GM18909 (cell line): ENCODE results near the gene ACBD5.
"Not testable (repeated sequence)": the region's sequence is repeated elsewhere in the genome, so short reads cannot be mapped to it uniquely, and the experiment has no call there.

ENCODE experiments used
- ATAC-seq: cut with Tn5 transposase; IDR thresholded peaks from one replicate; pipeline ENCODE4 v1.9.1; 2021; ENCODE audit warnings: mild to moderate bottlenecking; ENCODE audit not compliant: unreplicated experiment, poor library complexity

ACBD5 gene

GRCh38 chr10:27240212-27241009 lies at the start of gene ACBD5:
Gene ACBD5 (minus strand): TSS chr10:27240797. CDS start chr10:27240688, 109 bp downstream.
- ATAC-seq, result peak; percentile 56

GRCh38 chr10:27285093-27285492 lies 44.5 kb upstream of the ACBD5 start:
- no peak for ATAC-seq

GRCh38 chr10:27276581-27276980 lies 36.0 kb upstream of the ACBD5 start:
- no peak for ATAC-seq

- not testable (repeated sequence) for ATAC-seq
Measured at GRCh38 chr10:27266025-27266424, 25.4 kb upstream of the ACBD5 start.

- ATAC-seq, result not testable (repeated sequence)
Measured at GRCh38 chr10:27262788-27263187, 22.2 kb upstream of the ACBD5 start.

GRCh38 chr10:27258838-27259812 lies 18.5 kb upstream of the ACBD5 start:
- peak; percentile 65 for ATAC-seq

GRCh38 chr10:27258492-27258837 lies 17.9 kb upstream of the ACBD5 start:
- ATAC-seq, result peak; percentile 12

- no peak for ATAC-seq
Measured at GRCh38 chr10:27256299-27257189, 15.9 kb upstream of the ACBD5 start.

- ATAC-seq, result no peak
Measured at GRCh38 chr10:27253576-27253975, 13.0 kb upstream of the ACBD5 start.

GRCh38 chr10:27252267-27253000 lies 11.8 kb upstream of the ACBD5 start:
- ATAC-seq, result peak; percentile 100

GRCh38 chr10:27251554-27251953 lies 11.0 kb upstream of the ACBD5 start:
- ATAC-seq, result no peak

GRCh38 chr10:27248215-27248614 lies 7.6 kb upstream of the ACBD5 start:
- no peak for ATAC-seq

GRCh38 chr10:27247441-27247840 lies 6.8 kb upstream of the ACBD5 start:
- no peak for ATAC-seq

- ATAC-seq, result no peak
Measured at GRCh38 chr10:27247006-27247405, 6.4 kb upstream of the ACBD5 start.

GRCh38 chr10:27245836-27246235 lies 5.2 kb upstream of the ACBD5 start:
- no peak for ATAC-seq

GRCh38 chr10:27244976-27245375 lies 4.4 kb upstream of the ACBD5 start:
- no peak for ATAC-seq

GRCh38 chr10:27242951-27243551 lies 2.5 kb upstream of the ACBD5 start:
- peak; percentile 42 for ATAC-seq

- peak; percentile 0 for ATAC-seq
Measured at GRCh38 chr10:27242473-27242950, 1.9 kb upstream of the ACBD5 start.
